Measurements from ENCODE around the gene C15orf61.

GRCh38 chr15:67559576-67559975, 38.6 kb downstream of the C15orf61 start:
- no peak for TF ChIP-seq CTCF (IDR thresholded peaks at IDR 0.05 in 8 of 11, conservative IDR thresholded peaks at IDR 0.05 in 3 of 11)
- no peak for TF ChIP-seq POLR2AphosphoS5 (IDR thresholded peaks at IDR 0.05)
- no peak for TF ChIP-seq POLR2A (IDR thresholded peaks at IDR 0.05)

All from spleen (tissue), 7 donors.